GM23338 (cell line): ENCODE results near the gene FYN. TPM values are rescaled to one million over a fixed set of nuclear protein-coding genes. Genes with fewer than 3 reads are reported as not detected.
A peak's percentile ranks its signal among the peaks of the same experiment; 100 is the strongest.

Experiments used
- ATAC-seq: fragments of 200-7000 bp; cut with Tn5 transposase; 3 replicates; pipeline ENCODE4 v1.9.1; 2020
- DNase-seq: peaks from one replicate; pipeline ENCODE4 v3.0.0-alpha.2; 2015; ENCODE audit warnings: low spot score
- H2AFZ ChIP-seq: fragments of 200-600 bp; sonication (generic); 2 replicates; pipeline ENCODE4 v1.8.0; 2016; ENCODE audit warnings: antibody characterized with exemption, mild to moderate bottlenecking, moderate library complexity
- H3F3A ChIP-seq: fragments of 200-600 bp; sonication (generic); replicated peaks from 2 replicates; pipeline ENCODE4 v1.8.0; 2017; ENCODE audit warnings: antibody characterized with exemption, mixed run types, low read depth
- H3K27ac ChIP-seq: fragments of 200-600 bp; sonication (generic); 2 replicates; pipeline ENCODE4 v1.6.1; 2016; ENCODE audit warnings: low read depth
- H3K27me3 ChIP-seq: fragments of 200-600 bp; sonication (generic); 2 replicates; pipeline ENCODE4 v1.8.0; 2016; ENCODE audit warnings: mild to moderate bottlenecking, mixed run types, moderate library complexity; ENCODE audit not compliant: insufficient read depth
- H3K36me3 ChIP-seq: fragments of 200-600 bp; sonication (generic); 2 replicates; pipeline ENCODE4 v1.8.0; 2016; ENCODE audit warnings: mild to moderate bottlenecking; ENCODE audit not compliant: insufficient read depth
- H3K4me1 ChIP-seq: fragments of 200-600 bp; sonication (generic); 2 replicates; pipeline ENCODE4 v1.8.0; 2016; ENCODE audit warnings: mild to moderate bottlenecking, moderate library complexity; ENCODE audit not compliant: insufficient read depth
- H3K4me2 ChIP-seq: fragments of 200-600 bp; sonication (generic); 2 replicates; pipeline ENCODE4 v1.7.1; 2017; ENCODE audit warnings: mixed run types
- H3K4me3 ChIP-seq: fragments of 200-600 bp; sonication (generic); 2 replicates; pipeline ENCODE4 v1.6.1; 2016; ENCODE audit warnings: mixed run types
- H3K79me2 ChIP-seq: fragments of 200-600 bp; sonication (generic); replicated peaks from 2 replicates; pipeline ENCODE4 v1.8.0; 2017; ENCODE audit warnings: mild to moderate bottlenecking; ENCODE audit not compliant: insufficient read depth
- H3K9me2 ChIP-seq: fragments of 200-600 bp; sonication (generic); 2 replicates; pipeline ENCODE4 v1.8.0; 2017; ENCODE audit not compliant: insufficient read depth
- H4K20me1 ChIP-seq: fragments of 200-600 bp; sonication (generic); replicated peaks from 2 replicates; pipeline ENCODE4 v1.8.0; 2017; ENCODE audit warnings: mild to moderate bottlenecking; ENCODE audit not compliant: insufficient read depth
- H3K27ac Mint-ChIP-seq: 2 replicates; pipeline ENCODE4 v1.8.0; 2020; ENCODE audit warnings: inconsistent platforms, mild to moderate bottlenecking, moderate library complexity, mixed read lengths
- H3K27me3 Mint-ChIP-seq: 3 replicates; pipeline ENCODE4 v1.8.0; 2022; ENCODE audit warnings: low read depth, mild to moderate bottlenecking, moderate library complexity, mixed read lengths, inconsistent platforms; ENCODE audit not compliant: insufficient read depth, poor library complexity
- H3K36me3 Mint-ChIP-seq: 3 replicates; pipeline ENCODE4 v1.8.0; 2021; ENCODE audit warnings: low read depth, mild to moderate bottlenecking, inconsistent platforms, moderate library complexity, mixed read lengths
- H3K4me1 Mint-ChIP-seq: 3 replicates; pipeline ENCODE4 v1.8.0; 2020; ENCODE audit warnings: mild to moderate bottlenecking, inconsistent platforms, mixed read lengths
- H3K4me3 Mint-ChIP-seq: 3 replicates; pipeline ENCODE4 v1.8.0; 2021; ENCODE audit warnings: moderate library complexity, mild to moderate bottlenecking, inconsistent platforms, mixed read lengths
- H3K9me3 Mint-ChIP-seq: 3 replicates; pipeline ENCODE4 v1.8.0; 2020; ENCODE audit warnings: moderate library complexity, mild to moderate bottlenecking, inconsistent platforms, mixed read lengths
- CREB1 ChIP-seq: fragments of 250-450 bp; sonication (Bioruptor Pico); IDR thresholded peaks from 2 replicates; pipeline ENCODE4 v1.5.0; 2020; ENCODE audit warnings: low read depth, mild to moderate bottlenecking, moderate library complexity
- ETS1 ChIP-seq: IDR thresholded peaks from 2 replicates; pipeline ENCODE4 v1.6.1; 2016; ENCODE audit warnings: antibody characterized with exemption
- EZH2 ChIP-seq: fragments of 200-600 bp; sonication (generic); IDR thresholded peaks from one replicate; pipeline ENCODE4 v1.8.0; 2017; ENCODE audit warnings: antibody characterized with exemption, mild to moderate bottlenecking, low read depth; ENCODE audit not compliant: unreplicated experiment
- EZH2phosphoT487 ChIP-seq: fragments of 200-600 bp; sonication (generic); IDR thresholded peaks from one replicate; pipeline ENCODE4 v1.8.1; 2018; ENCODE audit warnings: antibody characterized with exemption; ENCODE audit not compliant: unreplicated experiment
- JUNB ChIP-seq: IDR thresholded peaks from one replicate; pipeline ENCODE4 v1.6.1; 2016; ENCODE audit warnings: antibody characterized with exemption; ENCODE audit not compliant: unreplicated experiment
- NANOG ChIP-seq: IDR thresholded peaks from 2 replicates; pipeline ENCODE4 v1.6.1; 2016; ENCODE audit warnings: antibody characterized with exemption, borderline replicate concordance
- POLR2AphosphoS5 ChIP-seq: IDR thresholded peaks from 2 replicates; pipeline ENCODE4 v1.6.1; 2016; ENCODE audit warnings: antibody characterized with exemption, low read depth
- REST ChIP-seq: IDR thresholded peaks from one replicate; pipeline ENCODE4 v1.6.1; 2018; ENCODE audit warnings: antibody characterized with exemption; ENCODE audit not compliant: unreplicated experiment
- STAT1 ChIP-seq: IDR thresholded peaks from one replicate; pipeline ENCODE4 v1.6.1; 2016; ENCODE audit warnings: antibody characterized with exemption; ENCODE audit not compliant: unreplicated experiment
- ZNF114 ChIP-seq: fragments of 250-450 bp; sonication (Bioruptor Pico); IDR thresholded peaks from 2 replicates; pipeline ENCODE4 v1.5.0; 2020; ENCODE audit warnings: mild to moderate bottlenecking, moderate library complexity
- ZNF331 ChIP-seq: fragments of 250-450 bp; sonication (Bioruptor Pico); IDR thresholded peaks from 2 replicates; pipeline ENCODE4 v1.5.0; 2020; ENCODE audit warnings: low read depth, mild to moderate bottlenecking, moderate library complexity
- ZNF462 ChIP-seq: fragments of 250-450 bp; sonication (Bioruptor Pico); IDR thresholded peaks from 2 replicates; pipeline ENCODE4 v1.5.0; 2020; ENCODE audit warnings: mild to moderate bottlenecking, moderate library complexity
- polyA plus RNA-seq: library from polyadenylated mRNA; unstranded; fragments of >200 nt; fragmentation: Nextera tagmentation; extraction: Ambion mirVana; gene quantifications from 2 replicates; pipeline ENCODE4 v1.2.1, GENCODE V29; 2016
- total RNA-seq: library from RNA; depleted of rRNA; stranded (reverse); fragments of >200 nt; shearing (Covaris generic); gene quantifications from 2 replicates; pipeline ENCODE4 v1.2.3, GENCODE V29; 2014
- TF ChIP-seq, protein P1 (sequence below), 2 experiments: fragments of 200-600 bp in 1 of 2; sonication (generic) in 1 of 2; conservative IDR thresholded peaks; 2 replicates each; pipeline versions ENCODE4 v1.5.1 to v1.6.1; 2016 to 2017; ENCODE audit warnings: antibody characterized with exemption in 2 of 2, low read depth in 2 of 2, mild to moderate bottlenecking in 2 of 2, moderate library complexity in 1 of 2

FYN gene
- total and polyA plus RNA-seq, 2 experiments from 2014 or later = 46.8 to 143 TPM

- Mint-ChIP-seq H3K27ac (no peak overlapping the region), H3K36me3 (no peaks in the 10 kb centered on the region), H3K9me3 (peaks cover 3% of the 10 kb centered on the region; the same call in 1 of the 3 replicates), H3K4me3 (no peak overlapping the region), H3K4me1 (peaks cover 23% of the 10 kb centered on the region), H3K27me3 (peaks cover 3% of the 10 kb centered on the region)
- Histone ChIP-seq H3K27ac (no peak overlapping the region), H3K27me3 (no peaks in the 10 kb centered on the region), H3K4me3 (no peak overlapping the region), H3F3A (no peaks in the 10 kb centered on the region), H3K36me3 (no peaks in the 10 kb centered on the region), H3K4me2 (0 out of 2 replicates have a peak overlapping the region, but pooled peaks have one; percentile 17), H2AFZ (peak overlapping the region; percentile 35; the same call in 1 of the 2 replicates), H3K4me1 (peaks cover 32% of the 10 kb centered on the region), H4K20me1 (no peaks in the 10 kb centered on the region), H3K79me2 (no peaks in the 10 kb centered on the region), H3K9me2 (peaks cover 3% of the 10 kb centered on the region; the same call in 1 of the 2 replicates)
- ATAC-seq (peak; percentile 66), DNase-seq (peak; percentile 15)
- TF ChIP-seq, protein P1, sequence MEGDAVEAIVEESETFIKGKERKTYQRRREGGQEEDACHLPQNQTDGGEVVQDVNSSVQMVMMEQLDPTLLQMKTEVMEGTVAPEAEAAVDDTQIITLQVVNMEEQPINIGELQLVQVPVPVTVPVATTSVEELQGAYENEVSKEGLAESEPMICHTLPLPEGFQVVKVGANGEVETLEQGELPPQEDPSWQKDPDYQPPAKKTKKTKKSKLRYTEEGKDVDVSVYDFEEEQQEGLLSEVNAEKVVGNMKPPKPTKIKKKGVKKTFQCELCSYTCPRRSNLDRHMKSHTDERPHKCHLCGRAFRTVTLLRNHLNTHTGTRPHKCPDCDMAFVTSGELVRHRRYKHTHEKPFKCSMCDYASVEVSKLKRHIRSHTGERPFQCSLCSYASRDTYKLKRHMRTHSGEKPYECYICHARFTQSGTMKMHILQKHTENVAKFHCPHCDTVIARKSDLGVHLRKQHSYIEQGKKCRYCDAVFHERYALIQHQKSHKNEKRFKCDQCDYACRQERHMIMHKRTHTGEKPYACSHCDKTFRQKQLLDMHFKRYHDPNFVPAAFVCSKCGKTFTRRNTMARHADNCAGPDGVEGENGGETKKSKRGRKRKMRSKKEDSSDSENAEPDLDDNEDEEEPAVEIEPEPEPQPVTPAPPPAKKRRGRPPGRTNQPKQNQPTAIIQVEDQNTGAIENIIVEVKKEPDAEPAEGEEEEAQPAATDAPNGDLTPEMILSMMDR (conservative IDR thresholded peaks at IDR 0.05; ENCODE audit: low read depth in 2 of 2) = no peak
- TF ChIP-seq JUNB (no peak), STAT1 (no peak), POLR2AphosphoS5 (no peak), EZH2phosphoT487 (no peak), CREB1 (CRISPR knock-in tag) (no peak), REST (no peak), ZNF462 (CRISPR knock-in tag) (no peak), ETS1 (no peak), NANOG (no peak), ZNF331 (CRISPR knock-in tag) (no peak), ZNF114 (CRISPR knock-in tag) (no peak), EZH2 (no peak)
Measured at GRCh38 chr6:111884068-111884467, 10.8 kb upstream of the FYN start.
